Measurements from ENCODE around the gene CAMK1D.
"Not testable (repeated sequence)": the region's sequence is repeated elsewhere in the genome, so short reads cannot be mapped to it uniquely, and the experiment has no call there.

CAMK1D gene

DNA sequence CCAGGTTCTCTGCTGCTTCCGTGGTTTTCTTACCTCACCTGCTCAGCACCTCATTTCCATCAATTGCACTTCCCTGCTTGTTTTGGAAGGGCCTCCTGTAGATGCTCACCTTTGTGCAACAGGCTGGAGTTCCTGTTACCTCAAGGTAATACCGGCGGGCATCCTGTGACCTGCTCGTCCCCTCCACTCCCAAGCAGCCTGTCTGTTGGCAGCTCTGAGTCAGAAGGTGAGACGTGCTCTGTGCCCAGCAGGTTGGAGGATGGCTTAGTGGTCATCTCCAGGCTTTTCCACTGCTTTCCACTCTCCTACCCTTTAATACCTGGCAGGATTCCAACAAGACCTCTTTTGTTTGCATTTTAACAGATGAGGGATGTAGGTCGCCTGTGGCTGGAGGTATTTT, 86.0 kb downstream of the CAMK1D start:
- no peak for DNase-seq (ENCODE audit: low read depth)
- no peak overlapping the region for H3K4me3 ChIP-seq (ENCODE audit: low read depth, low read length)
- no peak for TF ChIP-seq MYC (IDR thresholded peaks at IDR 0.05; ENCODE audit: low read depth, low read length)
- no peak for TF ChIP-seq POLR2A (IDR thresholded peaks at IDR 0.05; ENCODE audit: extremely low read depth, insufficient read length)
- TF ChIP-seq, protein P1, sequence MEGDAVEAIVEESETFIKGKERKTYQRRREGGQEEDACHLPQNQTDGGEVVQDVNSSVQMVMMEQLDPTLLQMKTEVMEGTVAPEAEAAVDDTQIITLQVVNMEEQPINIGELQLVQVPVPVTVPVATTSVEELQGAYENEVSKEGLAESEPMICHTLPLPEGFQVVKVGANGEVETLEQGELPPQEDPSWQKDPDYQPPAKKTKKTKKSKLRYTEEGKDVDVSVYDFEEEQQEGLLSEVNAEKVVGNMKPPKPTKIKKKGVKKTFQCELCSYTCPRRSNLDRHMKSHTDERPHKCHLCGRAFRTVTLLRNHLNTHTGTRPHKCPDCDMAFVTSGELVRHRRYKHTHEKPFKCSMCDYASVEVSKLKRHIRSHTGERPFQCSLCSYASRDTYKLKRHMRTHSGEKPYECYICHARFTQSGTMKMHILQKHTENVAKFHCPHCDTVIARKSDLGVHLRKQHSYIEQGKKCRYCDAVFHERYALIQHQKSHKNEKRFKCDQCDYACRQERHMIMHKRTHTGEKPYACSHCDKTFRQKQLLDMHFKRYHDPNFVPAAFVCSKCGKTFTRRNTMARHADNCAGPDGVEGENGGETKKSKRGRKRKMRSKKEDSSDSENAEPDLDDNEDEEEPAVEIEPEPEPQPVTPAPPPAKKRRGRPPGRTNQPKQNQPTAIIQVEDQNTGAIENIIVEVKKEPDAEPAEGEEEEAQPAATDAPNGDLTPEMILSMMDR (IDR thresholded peaks at IDR 0.05; ENCODE audit: low read depth, low read length), result no peak
- no peak for TF ChIP-seq MAX (IDR thresholded peaks at IDR 0.05; ENCODE audit: low read depth, low read length)

DNA sequence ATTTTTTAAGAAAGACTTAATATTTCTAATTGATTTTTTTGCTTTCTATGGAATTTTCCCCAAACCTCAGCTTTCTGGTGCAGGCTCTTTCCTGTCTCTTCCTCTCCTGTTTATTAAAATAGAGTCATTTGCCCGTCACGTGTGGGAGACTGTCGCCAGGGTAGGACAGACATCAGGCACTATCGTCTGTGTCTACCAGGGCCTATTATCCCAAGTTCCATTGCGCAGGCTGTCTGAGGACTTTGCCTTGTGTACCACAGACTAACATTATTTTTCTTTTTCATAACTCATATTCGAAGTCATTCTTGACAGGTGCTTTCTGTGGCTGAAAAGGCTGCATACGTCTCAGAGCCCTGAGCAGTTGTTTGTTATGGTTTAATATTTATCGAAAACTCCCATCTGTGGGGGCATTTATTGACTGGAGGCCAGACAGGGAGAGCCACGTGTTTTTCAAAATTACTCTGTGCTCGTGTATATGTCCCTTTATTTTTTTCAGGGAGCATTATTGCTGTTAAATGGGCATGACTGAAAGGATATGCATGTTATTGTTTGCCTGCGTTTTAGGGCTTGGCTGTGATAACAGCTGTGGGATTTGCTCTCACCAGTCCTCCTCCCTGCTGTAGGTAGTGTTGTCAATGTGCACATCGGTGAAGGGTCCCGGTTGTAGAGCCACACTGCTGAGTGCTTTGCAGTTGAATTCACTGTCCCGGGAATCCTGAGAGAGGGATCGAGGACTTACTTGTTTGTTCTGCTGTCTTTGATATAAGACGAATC, 89.8 kb downstream of the CAMK1D start:
- TF ChIP-seq MYC (IDR thresholded peaks at IDR 0.05; ENCODE audit: low read depth, low read length), result no peak
- no peak for TF ChIP-seq POLR2A (IDR thresholded peaks at IDR 0.05; ENCODE audit: extremely low read depth, insufficient read length)
- TF ChIP-seq, protein P1 (IDR thresholded peaks at IDR 0.05; ENCODE audit: low read depth, low read length), result no peak
- no peak for TF ChIP-seq MAX (IDR thresholded peaks at IDR 0.05; ENCODE audit: low read depth, low read length)
- DNase-seq (ENCODE audit: low read depth), result no peak
- no peak overlapping the region for H3K4me3 ChIP-seq (ENCODE audit: low read depth, low read length)

- DNase-seq (ENCODE audit: low read depth); H3K4me3 ChIP-seq (ENCODE audit: low read depth, low read length): not testable (repeated sequence)
These were observed 90.4 kb downstream of the CAMK1D start for GRCh38 chr10:12439767-12440166.

- DNase-seq (ENCODE audit: low read depth), result no peak
- no peak for TF ChIP-seq POLR2A (IDR thresholded peaks at IDR 0.05; ENCODE audit: extremely low read depth, insufficient read length)
- no peak overlapping the region for H3K4me3 ChIP-seq (ENCODE audit: low read depth, low read length)
These were observed 93.7 kb downstream of the CAMK1D start for GRCh38 chr10:12443026-12443425.

DNA sequence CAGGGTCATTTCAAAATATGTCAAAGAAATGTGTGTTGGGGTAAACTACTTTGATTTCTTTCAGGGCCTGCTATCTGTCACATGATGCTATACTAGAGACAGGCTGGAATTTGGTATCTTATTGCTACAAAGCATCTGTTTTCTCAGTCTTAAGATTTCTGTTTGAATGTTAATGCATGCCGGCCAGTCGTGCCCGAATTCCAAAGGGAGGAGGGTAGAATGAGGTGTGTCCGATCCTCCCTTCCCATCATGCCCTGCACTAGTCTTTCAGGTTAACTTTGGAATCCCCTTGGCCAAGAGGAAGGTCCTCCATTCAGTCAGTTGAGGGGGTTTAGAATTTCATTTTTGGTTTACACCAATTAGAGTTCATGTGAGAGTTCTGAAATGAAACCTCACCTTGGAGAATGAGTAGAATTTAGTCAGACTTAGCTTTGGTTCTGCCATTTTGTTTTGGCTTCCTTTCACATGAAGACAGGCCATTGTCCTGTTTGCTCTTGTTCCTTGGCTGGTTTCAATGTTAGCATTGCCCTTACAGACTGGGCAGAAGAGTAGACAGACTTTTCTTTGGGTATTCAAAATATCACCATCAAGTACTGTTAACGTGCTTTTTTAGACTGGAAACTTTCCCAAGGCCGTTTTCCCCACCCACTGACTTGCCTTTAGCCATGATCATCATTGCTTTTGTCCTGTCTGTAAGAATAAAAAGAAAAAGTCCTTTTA, 95.8 kb downstream of the CAMK1D start:
- TF ChIP-seq MYC (IDR thresholded peaks at IDR 0.05; ENCODE audit: low read depth, low read length), result no peak
- TF ChIP-seq POLR2A (IDR thresholded peaks at IDR 0.05; ENCODE audit: extremely low read depth, insufficient read length), result no peak
- TF ChIP-seq, protein P1 (IDR thresholded peaks at IDR 0.05; ENCODE audit: low read depth, low read length), result no peak
- H3K4me3 ChIP-seq (ENCODE audit: low read depth, low read length), result no peak overlapping the region
- no peak for DNase-seq (ENCODE audit: low read depth)

DNA sequence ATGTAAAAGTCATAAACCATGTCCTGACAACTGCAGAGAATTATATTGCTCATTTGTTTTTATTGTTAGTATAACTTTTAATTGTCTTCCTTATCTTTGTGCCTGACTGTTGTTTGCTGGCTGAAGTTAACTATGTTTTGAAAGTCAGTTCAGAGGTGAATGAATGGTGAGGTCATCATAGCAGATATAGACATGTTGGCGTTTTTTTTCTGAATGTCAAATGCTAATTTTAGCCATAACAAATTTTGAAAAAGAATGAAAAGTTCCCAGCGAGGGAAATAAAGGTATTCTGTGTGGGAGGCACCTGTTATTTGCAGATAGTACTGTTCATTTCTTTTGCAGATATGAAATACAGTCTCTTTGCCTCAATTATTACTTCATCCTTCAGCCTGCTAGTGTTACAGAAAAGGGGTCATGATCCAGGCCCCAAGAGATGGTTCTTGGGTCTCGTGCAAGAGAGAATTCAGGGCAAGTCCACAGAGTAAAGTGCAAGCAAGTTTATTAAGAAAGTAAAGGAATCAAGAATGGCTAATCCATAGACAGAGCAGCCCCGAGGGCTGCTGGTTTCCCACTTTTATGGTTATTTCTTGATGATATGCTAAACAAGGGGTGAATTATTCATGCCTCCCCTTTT, 96.5 kb downstream of the CAMK1D start:
- TF ChIP-seq, protein P1 (IDR thresholded peaks at IDR 0.05; ENCODE audit: low read depth, low read length), result no peak
- H3K4me3 ChIP-seq (ENCODE audit: low read depth, low read length), result no peak overlapping the region
- no peak for DNase-seq (ENCODE audit: low read depth)

- TF ChIP-seq MAX (IDR thresholded peaks at IDR 0.05; ENCODE audit: low read depth, low read length) (no peak), MYC (IDR thresholded peaks at IDR 0.05; ENCODE audit: low read depth, low read length) (no peak), POLR2A (IDR thresholded peaks at IDR 0.05; ENCODE audit: extremely low read depth, insufficient read length) (no peak)
- TF ChIP-seq, protein P1 (IDR thresholded peaks at IDR 0.05; ENCODE audit: low read depth, low read length), result no peak
These were observed 99.0 kb downstream of the CAMK1D start for GRCh38 chr10:12448340-12448728.

More at GRCh38 chr10:12448340-12448728, 99.0 kb downstream of the CAMK1D start:
- peak; percentile 2 for DNase-seq (ENCODE audit: low read depth)
- no peak overlapping the region for H3K4me3 ChIP-seq (ENCODE audit: low read depth, low read length)

All from NB4 (cell line).